COR-L47 (cell line): ENCODE measurements around the gene LRRC45.

Experiments used
- DNase-seq: peaks from one replicate; lab custom pipeline; 2025; lab: John Stamatoyannopoulos, UW

The LRRC45 gene

DNA sequence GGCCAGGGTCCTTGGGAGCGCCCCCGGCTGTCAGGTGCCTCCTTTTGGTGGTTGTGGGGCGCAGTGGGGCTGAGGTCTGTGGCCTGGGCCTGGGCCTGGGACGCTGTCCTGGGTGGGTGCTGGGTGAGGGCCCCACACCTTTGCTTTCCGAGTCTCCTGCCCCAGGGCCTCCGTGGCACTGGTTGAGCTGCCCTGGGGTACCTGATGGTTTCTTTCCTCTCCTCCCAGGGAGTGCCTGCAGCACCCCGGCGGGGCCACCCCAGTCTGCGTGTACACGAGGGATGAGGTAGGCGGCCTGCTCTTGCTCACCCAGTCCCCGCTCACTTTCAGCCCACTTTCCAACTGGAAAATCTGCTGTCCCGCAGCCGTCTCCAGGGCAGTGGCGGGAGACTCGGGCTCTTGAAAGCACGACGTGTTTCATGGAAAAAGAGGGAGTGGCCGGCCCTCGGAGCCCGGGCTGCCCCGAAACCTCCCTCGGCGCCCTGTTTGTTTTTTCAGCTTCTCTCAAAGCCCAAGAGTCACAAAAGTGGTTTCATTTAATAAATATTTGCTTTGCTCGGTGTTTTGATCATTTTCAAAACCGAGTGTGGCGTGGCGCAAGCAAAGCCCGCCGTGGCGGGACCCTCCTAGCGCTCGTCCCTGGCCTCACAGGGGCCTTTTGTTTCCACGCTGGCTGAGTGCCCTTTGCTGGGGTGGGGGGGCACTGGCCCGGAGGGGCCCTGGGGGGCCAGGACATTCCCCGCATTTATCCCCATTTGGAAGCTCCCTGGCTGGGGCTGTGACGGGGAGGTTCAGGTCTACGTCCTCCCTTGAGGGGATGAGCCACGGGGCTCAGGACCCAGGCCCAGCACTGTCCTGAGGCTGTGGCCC is 28.3 kb upstream of the LRRC45 start:
- DNase-seq = no peak

DNA sequence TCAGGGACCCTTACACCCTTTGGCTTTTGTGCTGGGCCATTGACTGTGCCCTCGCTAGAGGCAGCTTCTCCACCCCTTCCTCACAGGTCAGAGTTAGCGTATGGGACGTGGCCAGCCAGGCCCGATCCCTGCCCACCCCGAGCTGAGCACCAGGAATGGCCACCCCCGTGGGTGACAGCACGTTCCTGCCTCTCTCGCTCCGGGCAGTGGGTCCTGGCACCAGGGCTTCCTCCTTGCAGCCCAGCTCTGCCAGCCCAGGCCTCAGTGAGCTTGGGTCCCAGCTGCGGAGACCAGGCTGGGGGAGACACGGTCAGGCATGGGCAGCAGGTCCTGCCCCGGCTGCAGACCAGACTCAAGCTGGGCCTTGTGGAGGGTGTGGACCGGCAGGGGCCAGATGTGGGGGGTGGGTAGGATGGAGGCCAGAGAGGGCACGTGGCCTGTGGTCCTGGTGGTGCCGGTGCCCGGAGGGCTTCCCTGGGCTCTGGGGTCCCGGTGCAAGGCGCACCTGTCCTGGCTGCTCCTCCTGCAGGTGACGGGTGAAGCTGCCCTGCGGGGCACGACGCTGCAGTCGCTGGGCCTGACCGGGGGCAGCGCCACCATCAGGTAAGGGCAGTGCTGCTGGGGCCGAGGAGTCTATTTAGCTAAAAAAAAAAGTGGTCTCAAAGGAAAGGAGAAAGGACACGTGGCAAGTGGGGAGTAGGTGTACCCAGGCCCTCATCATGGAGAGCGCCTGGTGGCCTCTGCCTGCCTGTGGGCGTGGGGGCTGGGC is 27.5 kb upstream of the LRRC45 start:
- DNase-seq = no peak

DNA sequence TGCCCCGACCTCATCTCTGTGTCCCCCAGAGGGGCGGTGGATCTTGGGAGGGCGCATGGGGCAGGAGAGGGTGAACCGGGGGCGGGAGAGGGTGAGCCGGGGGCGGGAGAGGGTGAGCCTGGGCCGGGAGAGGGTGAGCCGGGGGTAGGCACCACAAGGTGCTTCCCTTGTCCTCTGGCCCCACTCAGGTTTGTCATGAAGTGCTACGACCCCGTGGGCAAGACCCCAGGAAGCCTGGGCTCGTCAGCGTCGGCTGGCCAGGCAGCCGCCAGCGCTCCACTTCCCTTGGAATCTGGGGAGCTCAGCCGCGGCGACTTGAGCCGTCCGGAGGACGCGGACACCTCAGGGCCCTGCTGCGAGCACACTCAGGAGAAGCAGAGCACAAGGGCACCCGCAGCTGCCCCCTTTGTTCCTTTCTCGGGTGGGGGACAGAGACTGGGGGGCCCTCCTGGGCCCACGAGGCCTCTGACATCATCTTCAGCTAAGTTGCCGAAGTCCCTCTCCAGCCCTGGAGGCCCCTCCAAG is 26.8 kb upstream of the LRRC45 start:
- DNase-seq = no peak

DNA sequence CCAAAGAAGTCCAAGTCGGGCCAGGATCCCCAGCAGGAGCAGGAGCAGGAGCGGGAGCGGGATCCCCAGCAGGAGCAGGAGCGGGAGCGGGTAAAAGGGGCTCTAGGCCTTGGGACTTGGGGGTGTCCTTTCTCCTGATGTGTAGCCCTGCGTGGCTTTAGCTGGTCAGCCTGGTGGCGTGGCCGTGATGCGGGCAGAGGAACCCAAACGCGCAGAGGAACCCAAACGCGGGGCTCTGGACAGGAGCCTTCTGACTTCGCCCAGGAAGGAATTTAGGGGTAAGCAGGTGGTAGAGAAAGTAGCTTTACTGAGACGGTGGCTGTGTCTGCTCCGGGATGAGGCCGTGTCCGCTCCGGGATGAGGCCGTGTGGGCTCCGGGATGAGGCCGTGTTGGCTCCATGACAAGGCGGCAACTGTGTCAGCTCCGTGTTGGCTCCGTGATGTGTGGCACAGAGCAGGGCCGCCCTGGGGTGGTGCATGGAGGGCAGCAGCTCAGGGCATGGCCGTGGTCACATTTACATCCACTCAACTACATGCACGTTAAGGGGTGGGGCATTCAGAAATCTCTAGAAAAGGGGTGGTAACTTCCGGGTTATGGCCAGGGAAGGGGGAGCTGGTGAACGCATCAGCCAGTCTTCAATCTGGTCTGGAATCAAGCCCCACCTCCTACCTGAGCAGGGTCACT is 26.2 kb upstream of the LRRC45 start:
- DNase-seq = no peak

DNA sequence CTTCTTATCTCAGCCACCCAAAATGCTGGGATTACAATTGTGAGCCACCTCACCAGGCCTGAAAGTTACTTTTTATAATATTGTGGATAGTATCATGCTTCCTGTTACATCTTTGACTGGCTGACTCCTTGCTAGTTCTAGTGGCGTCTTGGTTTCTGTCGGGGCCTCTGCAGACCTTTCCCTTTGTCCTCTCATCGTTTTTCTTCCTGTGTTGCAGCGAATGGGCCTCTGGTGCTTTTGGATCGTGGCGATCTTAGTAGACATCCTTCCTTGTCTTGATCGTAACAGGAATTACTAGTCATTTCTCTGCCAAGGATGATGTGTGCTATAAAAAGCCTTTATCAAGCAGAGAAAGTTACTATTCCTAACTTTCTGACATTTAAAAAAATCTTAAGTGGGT is 24.9 kb upstream of the LRRC45 start:
- DNase-seq = no peak

DNA sequence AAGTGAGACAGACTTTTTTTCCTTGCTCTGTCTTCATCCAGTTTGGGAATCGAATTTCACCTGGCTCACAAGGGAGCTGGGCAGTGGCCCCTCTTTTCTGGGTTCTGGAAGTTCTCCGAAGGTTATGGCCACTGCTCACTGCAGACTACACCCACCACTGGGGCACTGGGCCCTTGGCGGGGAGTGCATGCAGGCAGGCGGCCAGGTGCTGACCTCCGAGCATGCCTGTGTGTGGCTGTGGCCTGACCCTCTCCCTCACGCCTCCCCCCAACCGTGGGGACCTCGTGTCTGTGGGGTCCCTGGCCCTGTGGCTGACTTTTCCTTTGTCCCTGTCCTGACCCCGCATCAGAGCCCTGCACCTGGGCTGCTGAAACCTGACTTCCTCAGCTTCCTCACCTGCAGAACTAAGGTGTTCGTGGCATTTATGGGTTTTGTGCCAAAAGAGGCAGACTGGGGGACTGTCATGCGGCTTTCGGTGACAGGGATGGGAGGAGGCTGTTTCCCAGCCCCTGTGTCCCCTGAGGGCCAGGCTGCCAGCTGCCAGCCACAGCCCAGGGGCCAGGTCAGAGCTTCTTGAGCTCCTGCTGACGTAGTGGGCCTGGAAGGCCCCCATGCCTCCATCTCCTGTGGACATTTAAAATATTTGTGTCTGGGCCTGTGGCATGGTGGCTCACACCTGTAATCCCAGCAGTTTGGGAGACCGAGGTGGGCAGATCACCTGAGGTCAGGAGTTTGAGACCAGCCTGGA is 24.2 kb upstream of the LRRC45 start:
- DNase-seq = no peak

DNA sequence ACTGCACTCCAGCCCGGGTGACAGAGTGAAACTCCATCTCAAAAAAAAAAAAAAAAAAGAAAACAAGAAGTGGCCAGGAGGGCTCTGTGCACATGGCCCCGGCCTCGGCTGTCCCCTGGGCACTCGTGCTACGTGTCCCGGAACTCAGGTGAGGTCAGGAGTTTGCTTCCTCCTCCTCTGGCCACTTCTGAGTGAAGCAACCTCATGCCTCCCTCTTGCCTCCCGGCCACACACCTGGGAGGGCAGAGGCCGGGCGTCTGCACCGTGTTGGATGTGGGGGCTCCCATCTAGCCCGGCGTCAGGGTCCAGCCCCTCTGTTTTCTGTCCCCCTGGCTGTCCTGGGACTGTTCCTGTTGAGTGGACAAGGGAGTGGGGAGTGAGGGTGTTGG is 23.5 kb upstream of the LRRC45 start:
- DNase-seq = no peak

DNA sequence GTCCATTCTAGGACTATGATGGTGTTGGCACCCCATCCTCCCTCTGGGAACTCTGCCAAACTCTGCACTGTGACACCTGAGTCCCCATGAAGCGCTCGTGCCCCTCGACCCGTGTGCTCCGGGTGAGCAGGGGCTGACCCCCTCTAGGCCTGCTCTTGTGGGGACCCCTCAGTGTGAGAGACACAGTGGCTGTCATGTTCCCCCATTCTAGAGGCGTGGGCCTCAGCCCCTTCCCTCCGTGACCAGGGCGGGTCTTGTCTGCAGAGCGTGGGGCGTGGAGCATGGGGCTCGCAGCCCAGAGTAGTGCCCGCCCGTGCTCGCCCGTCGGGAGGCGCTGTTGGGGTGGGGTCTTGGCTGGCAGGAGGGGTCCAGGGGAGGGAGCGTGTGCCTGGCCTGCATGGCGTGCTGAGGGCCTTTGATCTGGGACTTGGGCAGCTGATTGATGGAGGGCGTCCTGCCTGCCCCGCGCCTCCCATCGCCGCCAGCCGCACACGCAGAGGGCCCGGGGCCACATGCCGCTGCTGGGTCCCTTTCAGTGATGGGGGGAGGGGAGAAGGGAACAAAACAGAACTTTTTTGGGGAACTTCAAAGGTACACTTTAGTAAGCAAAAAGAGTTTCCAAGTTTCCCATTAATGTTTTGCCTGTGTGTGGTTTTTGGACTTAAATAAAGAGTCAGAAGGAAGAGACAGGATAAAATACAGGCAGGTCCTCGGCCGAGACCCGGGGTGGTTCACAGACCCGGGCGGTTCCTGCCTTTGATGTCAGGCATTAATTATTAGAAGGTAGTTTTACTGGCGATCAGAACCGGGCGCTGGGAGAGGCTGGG is 22.9 kb upstream of the LRRC45 start:
- no peak for DNase-seq

DNA sequence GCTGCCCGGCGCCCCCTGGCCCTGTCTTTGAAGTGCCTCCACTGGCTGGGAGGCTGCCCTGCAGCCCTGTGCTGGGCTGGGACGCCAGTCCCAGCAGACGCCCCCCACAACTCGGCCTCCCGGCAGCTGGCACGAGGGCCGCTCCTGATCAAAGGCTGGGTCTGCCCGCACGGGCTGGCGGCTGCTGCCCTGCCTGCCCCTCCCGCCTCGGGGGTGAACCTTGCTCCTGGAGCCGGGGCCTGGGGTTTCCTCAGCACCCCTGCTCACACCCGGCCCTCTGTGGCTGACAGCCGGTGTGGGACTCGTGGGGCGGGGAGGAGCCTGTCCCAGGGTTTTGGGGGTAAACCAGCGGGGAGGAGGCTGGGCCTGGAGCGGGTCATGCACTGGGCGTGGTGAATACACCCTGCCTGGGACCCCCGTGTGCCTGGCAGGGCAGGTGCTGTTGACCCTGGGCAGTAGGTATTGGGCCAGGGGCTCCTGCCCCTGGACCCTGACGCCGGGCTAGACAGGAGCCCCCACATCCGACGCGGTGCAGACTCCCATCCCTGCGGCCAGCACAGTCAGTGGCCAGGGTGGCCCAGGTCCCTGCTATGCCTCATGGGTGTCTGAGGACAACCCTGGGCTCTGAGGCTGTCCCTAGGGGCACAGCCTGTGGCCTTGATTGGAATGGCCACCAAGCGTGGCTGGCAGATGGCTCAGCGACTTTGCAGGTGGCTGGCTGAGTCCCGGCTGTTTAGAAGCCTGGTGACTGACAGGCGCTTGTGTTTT is 22.1 kb upstream of the LRRC45 start:
- DNase-seq = no peak

DNA sequence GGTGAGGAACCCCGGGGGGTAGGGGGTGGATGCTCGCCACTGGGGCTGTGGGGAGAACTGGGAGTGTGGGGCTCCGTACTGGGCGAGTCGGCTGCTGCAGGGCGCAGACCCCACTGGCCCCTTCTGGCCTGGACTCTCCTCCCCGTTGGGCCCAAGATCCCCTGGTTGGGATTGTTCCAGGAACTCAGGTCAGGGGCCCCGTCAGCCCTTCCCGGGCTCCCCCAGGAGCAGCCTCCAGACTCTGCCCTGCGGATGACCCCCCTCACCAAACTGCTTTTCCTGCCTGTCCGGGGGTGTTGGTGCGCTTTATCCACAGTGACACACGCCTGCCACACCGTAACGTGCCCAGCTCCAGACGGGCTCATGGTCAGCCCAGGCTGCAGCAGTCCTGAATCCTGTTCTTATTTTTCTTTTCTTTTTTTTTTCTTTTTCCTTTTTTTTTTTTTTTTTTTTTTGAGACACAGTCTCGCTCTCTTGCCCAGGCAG is 21.5 kb upstream of the LRRC45 start:
- no peak for DNase-seq

DNA sequence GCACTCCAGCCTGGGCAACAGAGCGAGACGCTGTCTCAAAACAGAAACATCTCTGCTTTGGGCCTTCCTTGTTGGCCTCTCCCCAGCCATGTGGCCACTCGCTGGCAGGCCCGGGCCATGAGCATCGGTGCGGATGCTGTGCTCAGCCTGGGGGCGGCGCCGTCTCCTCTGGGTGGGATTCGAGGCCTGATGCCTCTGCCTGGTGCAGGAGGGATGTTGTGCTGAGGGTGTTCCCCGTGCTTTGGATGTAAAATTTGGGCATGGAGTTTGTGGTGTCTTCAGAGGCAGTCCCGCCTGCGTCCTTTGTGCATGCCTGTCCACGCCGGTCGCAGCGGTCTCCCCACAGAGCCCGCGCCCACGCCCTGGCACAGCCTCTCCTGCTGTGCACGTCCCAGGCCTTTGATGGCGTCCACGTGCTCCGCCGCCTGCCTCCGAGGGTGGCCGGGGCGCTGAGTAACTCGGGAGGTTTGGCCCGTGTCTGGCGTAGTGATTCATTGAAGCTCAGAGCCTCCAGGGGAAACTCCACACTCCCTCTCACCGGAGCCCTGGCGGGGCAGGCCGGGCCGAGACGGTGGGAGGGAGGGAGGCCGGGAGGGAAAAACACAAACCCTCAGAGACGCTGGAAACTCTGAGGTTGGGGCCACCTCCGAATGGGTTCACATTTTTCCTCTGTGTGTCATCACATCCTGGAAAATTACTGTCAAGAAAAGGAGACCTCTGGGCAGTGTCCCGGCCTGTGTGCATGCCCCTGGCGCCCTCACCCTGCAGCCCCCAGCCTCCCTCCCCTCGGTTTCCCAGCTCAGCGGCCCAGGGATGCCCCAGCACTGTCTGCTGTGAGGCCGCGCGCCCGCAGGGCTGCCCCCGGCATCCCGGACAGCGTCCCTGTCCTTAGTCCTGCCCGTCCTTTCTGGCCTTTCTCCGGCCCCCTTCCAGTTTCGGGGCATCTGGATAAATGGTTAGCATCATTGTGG is 19.4 kb upstream of the LRRC45 start:
- no peak for DNase-seq

DNA sequence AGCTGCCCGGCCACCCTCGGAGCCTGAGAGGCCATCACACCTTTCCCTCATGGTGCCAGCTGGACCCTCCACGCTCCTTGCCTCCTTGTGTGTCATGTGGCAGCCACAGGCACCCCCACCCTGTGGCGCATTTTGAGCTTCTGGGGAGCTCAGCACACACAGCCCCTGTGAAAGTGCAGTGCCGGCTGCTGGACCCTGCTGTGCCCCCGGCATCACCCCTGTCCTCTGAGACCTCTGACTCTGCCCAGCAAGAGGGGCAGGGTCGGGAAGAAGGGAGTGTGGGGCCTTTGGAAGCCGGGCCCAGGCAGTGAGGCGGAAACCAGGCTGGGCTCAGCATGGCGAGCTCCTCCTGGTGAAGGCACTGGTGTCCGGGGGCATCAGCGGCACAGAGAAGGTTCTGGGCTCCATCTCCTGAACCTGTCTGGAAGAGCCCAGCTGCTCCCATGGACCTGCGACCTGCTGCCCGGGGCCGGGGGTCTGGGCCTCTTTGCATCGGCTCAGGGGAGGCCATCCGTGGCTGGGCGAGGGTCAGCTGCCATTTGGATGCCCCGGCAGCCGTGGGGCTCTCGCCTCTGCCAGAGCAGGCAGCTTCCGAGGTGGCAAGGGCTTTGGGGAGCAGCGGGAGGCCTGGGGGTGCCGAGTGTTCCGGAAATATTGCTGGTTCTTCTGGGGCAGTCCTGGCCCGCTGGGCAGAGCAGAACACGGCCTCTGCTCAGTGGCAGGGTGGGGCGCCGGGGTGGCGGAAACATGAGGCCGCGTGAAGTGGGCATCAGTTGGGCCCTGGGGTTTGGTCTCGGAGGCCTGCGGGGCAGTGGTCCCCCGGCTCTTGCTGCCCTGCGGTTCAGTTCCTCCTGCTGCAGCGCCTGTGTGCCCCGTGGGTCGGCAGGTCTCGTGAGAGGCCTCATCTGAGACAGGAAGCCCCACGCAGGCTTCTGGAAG is 18.3 kb upstream of the LRRC45 start:
- DNase-seq = no peak

DNA sequence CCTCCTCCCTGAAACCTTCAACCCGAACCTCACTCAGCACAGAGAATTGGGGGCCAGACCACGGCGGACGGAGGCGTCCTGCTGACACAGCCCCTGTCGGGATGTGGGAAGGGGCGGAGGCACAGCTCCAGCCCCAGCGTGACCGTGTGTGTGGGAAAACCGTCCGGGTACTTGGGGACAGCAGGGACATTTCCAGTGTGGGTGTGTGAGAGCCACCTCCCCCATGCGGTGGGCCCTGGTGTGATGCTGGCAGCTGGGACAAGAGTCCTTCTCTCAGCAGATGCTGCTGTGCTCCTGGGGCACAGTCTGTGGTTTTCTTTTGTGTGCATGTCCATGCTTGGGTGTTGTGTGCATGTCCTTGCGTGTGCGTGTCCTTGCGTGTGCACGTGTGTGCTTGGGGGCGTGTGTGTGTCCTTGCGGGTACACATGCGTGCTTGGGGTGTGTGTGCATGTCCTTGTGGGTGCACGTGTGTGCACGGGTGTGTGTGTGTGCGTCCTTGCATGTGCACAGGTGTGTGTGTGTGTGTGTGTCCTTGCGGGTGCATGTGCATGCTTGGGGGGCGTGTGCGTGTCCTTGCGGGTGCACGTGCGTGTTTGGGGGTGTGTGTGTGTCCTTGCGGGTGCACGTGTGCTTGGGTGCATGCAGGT is 17.3 kb upstream of the LRRC45 start:
- no peak for DNase-seq

DNA sequence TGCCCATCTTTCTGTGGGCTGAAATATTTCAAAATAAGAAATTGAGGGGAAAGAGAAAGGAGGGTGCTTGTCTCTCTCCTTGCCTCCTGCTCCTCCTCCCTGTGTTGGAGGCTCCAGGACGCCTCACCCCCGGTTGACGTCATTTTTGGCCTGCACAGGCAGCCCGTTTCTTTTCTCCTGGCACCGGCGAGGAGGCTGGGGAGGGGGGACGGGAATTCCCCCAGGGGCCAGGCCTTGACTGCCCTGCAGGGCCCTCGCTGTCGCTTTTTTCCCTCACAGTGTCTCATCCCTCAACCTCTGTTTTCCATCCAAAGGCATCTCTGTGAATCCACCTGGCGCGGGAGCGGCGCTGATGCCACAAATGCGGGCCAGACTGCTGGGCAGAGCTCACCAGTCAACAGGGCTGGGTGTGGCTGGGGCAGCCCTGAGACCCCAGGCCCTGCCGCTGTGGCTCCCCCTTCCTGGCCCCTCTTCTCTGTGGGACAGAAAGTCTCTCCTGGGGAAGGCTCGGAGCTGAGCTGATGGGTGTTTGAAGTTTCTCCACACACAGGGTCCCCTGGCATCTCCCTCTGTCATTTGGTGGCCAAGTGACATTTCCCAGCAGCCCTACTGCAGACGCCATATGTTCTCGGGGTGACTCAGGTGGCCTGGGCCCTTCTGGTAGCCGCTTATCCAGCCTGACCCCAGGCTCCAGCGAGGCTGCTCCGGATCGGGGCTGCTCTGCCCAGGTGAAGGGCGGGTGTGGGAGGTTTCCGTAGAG is 16.5 kb upstream of the LRRC45 start:
- DNase-seq = no peak

DNA sequence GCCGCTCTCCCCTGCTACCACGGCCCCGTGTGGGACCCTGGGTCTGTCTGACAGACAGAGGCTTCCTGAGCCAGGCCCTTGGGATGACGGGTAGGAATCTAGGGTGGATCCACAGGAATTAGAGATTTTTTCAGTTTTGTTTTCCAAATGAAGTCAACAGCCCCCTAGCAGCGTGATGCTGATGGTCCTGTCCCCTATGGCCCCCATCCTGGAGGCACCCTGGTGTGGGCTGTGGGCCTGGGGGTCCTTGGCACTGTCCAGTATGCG is 15.9 kb upstream of the LRRC45 start:
- DNase-seq = no peak

DNA sequence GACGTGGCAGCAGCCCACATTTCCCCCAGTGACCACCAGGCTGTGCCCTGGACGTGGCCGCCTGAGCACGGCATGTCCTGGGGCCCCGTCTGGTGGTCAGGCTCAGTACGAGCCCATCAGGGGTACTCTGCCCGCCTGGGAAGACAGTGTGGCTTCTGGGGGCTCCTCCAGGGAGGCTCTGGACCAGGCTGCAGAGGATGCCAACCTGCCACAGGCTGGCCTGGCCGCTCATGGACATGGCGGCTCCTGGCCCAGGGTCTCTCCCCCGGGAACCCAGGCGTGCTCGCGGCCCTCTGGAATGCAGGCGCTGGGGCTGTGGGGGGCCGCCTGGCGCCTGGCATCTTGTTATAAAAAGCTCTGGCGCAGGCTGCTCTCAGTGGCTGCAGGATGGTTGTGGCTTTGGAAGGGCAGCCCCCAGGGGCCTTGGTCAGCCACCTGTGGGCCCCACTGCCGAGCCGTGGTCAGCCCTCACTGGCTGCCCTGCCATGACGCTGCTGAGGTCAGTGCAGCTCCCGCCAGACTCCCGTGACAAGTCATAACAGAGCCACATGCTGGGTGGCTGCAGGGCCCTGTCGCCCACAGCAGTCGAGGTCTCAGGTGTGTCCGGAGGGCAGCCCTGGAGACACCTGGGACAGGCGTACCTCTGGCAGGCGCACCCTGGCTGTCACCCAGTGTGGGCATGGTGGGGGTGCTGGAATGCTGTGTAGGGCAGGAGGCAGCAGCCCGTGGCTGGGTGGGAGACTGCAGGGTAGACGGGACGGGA is 15.4 kb upstream of the LRRC45 start:
- no peak for DNase-seq
